Measurements from ENCODE around the gene MMS22L.

The MMS22L gene

GRCh38 chr6:97282726-97283617 is at the start of gene MMS22L:
MMS22L (minus strand) TSS chr6:97283216; CDS start chr6:97282477, 739 bp downstream.
- peak; percentile 94 for DNase-seq (ENCODE audit: low spot score)

- peak; percentile 61 for DNase-seq (ENCODE audit: low spot score)
Measured at GRCh38 chr6:97322811-97323210, 39.8 kb upstream of the MMS22L start.

- peak; percentile 48 for DNase-seq (ENCODE audit: low spot score)
Measured at GRCh38 chr6:97322226-97322625, 39.2 kb upstream of the MMS22L start.

GRCh38 chr6:97316978-97317377 is 34.0 kb upstream of the MMS22L start:
- peak; percentile 49 for DNase-seq (ENCODE audit: low spot score)

- DNase-seq (ENCODE audit: low spot score), result peak; percentile 71
Measured at GRCh38 chr6:97312241-97312640, 29.2 kb upstream of the MMS22L start.

GRCh38 chr6:97306544-97307320 is 23.7 kb upstream of the MMS22L start:
- DNase-seq (ENCODE audit: low spot score), result no peak

- no peak for DNase-seq (ENCODE audit: low spot score)
Measured at GRCh38 chr6:97305414-97306066, 22.5 kb upstream of the MMS22L start.

GRCh38 chr6:97304701-97305100 is 21.7 kb upstream of the MMS22L start:
- no peak for DNase-seq (ENCODE audit: low spot score)

GRCh38 chr6:97294451-97294850 is 11.4 kb upstream of the MMS22L start:
- peak; percentile 51 for DNase-seq (ENCODE audit: low spot score)

GRCh38 chr6:97293198-97293696 is 10.2 kb upstream of the MMS22L start:
- DNase-seq (ENCODE audit: low spot score), result no peak

GRCh38 chr6:97292671-97293070 is 9.7 kb upstream of the MMS22L start:
- DNase-seq (ENCODE audit: low spot score), result no peak

GRCh38 chr6:97291896-97292295 is 8.9 kb upstream of the MMS22L start:
- DNase-seq (ENCODE audit: low spot score), result no peak

- DNase-seq (ENCODE audit: low spot score), result no peak
Measured at GRCh38 chr6:97289332-97289731, 6.3 kb upstream of the MMS22L start.

- no peak for DNase-seq (ENCODE audit: low spot score)
Measured at GRCh38 chr6:97288188-97288587, 5.2 kb upstream of the MMS22L start.

GRCh38 chr6:97282238-97282725 is 734 bp downstream of the MMS22L start:
- peak; percentile 10 for DNase-seq (ENCODE audit: low spot score)

- no peak for DNase-seq (ENCODE audit: low spot score)
Measured at GRCh38 chr6:97280766-97281165, 2.2 kb downstream of the MMS22L start.

GRCh38 chr6:97275804-97276203 is 7.2 kb downstream of the MMS22L start:
- DNase-seq (ENCODE audit: low spot score), result peak; percentile 67

GRCh38 chr6:97269821-97270220 is 13.2 kb downstream of the MMS22L start:
- no peak for DNase-seq (ENCODE audit: low spot score)

- DNase-seq (ENCODE audit: low spot score), result no peak
Measured at GRCh38 chr6:97262676-97263075, 20.3 kb downstream of the MMS22L start.

- no peak for DNase-seq (ENCODE audit: low spot score)
Measured at GRCh38 chr6:97246842-97247241, 36.2 kb downstream of the MMS22L start.

- DNase-seq (ENCODE audit: low spot score), result peak; percentile 84
Measured at GRCh38 chr6:97240222-97240621, 42.8 kb downstream of the MMS22L start.

GRCh38 chr6:97231911-97232310 is 51.1 kb downstream of the MMS22L start:
- DNase-seq (ENCODE audit: low spot score), result no peak
